ENCODE results near the gene ST6GALNAC1. TPM values are rescaled to one million over a fixed set of nuclear protein-coding genes. Genes with fewer than 3 reads are reported as not detected.

ST6GALNAC1 gene
- total RNA-seq (2014; rRNA removed; shearing (Covaris generic); ENCODE audit: low replicate concordance), result not detected in 2 replicates

- H3K4me2 ChIP-seq (ENCODE audit: low read depth, low read length, poor library complexity, severe bottlenecking), result no peak within 1 kb of the TSS
- no peaks in the 10 kb centered on the region; the same call in 1 of the 2 replicates for H3K9me3 ChIP-seq (ENCODE audit: low read length)
- H2AFZ ChIP-seq (ENCODE audit: low read length), result no peak within 1 kb of the TSS
- H3K36me3 ChIP-seq (ENCODE audit: insufficient read depth, low read length), result no peaks in the 10 kb centered on the region
- H3K4me3 ChIP-seq (ENCODE audit: low read length), result no peak within 1 kb of the TSS
- no peak for DNase-seq
- H3K79me2 ChIP-seq (ENCODE audit: low read length), result no peaks in the 10 kb centered on the region
- H3K27ac ChIP-seq (ENCODE audit: low read length), result no peak within 1 kb of the TSS
- H3K9ac ChIP-seq (ENCODE audit: low read length), result no peak within 1 kb of the TSS
- H4K20me1 ChIP-seq (ENCODE audit: insufficient read depth, low read depth, low read length), result no peaks in the 10 kb centered on the region
- H3K4me1 ChIP-seq (ENCODE audit: low read length), result no peaks in the 10 kb centered on the region
- no peaks in the 10 kb centered on the region for H3K9me2 ChIP-seq (replicated peaks; ENCODE audit: insufficient read depth, low read length)
- no peaks in the 10 kb centered on the region for H3K27me3 ChIP-seq (ENCODE audit: low read length)
Measured at GRCh38 chr17:76643553-76644148, at the start of gene ST6GALNAC1. Gene ST6GALNAC1, minus strand, starts transcription at chr17:76643757. Its CDS starts 119 bp downstream, at chr17:76643638.

DNA sequence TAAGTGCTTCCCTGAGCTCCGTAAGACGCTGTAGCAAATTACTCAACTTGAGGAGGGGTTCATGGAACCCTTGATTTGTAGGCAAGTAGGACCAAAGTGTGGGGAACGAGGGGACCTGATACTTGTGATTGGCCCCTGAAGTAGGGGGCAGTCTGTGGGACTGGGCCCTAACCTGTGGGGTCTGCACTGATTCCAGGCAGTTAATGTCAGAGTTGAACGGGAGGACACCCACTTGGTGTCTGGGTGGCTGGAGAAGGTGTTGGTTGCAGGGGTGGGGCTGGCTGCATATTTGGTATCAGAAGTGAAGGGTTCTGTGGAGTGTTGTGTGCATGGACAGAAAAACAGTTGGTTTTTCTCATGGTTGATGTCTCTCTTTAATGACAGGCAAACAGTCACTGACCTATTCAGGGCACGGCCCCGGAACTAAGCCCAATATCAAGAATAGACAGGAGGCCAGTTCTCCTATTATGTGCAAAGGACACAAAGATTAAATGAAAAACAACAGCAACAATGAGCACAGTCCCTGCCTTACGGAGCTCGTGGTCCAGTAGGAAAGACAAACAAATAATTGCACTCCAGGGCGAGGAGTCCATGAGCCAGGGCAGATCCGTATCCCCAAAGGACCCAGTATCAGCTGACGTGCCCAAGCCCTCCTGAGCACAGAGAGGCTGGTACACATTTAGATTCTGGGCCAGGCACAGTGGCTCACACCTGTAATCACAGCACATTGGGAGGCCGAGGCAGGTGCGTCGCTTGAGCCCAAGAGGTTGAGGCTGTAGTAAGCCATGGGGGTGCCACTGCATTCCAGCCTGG, 48.0 kb upstream of the ST6GALNAC1 start:
- no peak overlapping the region for H2AFZ ChIP-seq (ENCODE audit: low read length)
- no peak overlapping the region for H3K4me2 ChIP-seq (ENCODE audit: low read depth, low read length, poor library complexity, severe bottlenecking)
- H3K9me3 ChIP-seq (ENCODE audit: low read length), result no peaks in the 10 kb centered on the region
- H3K9me2 ChIP-seq (replicated peaks; ENCODE audit: insufficient read depth, low read length), result no peaks in the 10 kb centered on the region
- H3K27ac ChIP-seq (ENCODE audit: low read length), result no peak overlapping the region
- H4K20me1 ChIP-seq (ENCODE audit: insufficient read depth, low read depth, low read length), result no peaks in the 10 kb centered on the region
- H3K4me1 ChIP-seq (ENCODE audit: low read length), result no peaks in the 10 kb centered on the region
- H3K27me3 ChIP-seq (ENCODE audit: low read length), result no peaks in the 10 kb centered on the region
- no peaks in the 10 kb centered on the region for H3K79me2 ChIP-seq (ENCODE audit: low read length)
- H3K4me3 ChIP-seq (ENCODE audit: low read length), result no peak overlapping the region
- DNase-seq, result no peak
- no peaks in the 10 kb centered on the region for H3K36me3 ChIP-seq (ENCODE audit: insufficient read depth, low read length)
- H3K9ac ChIP-seq (ENCODE audit: low read length), result no peak overlapping the region

DNA sequence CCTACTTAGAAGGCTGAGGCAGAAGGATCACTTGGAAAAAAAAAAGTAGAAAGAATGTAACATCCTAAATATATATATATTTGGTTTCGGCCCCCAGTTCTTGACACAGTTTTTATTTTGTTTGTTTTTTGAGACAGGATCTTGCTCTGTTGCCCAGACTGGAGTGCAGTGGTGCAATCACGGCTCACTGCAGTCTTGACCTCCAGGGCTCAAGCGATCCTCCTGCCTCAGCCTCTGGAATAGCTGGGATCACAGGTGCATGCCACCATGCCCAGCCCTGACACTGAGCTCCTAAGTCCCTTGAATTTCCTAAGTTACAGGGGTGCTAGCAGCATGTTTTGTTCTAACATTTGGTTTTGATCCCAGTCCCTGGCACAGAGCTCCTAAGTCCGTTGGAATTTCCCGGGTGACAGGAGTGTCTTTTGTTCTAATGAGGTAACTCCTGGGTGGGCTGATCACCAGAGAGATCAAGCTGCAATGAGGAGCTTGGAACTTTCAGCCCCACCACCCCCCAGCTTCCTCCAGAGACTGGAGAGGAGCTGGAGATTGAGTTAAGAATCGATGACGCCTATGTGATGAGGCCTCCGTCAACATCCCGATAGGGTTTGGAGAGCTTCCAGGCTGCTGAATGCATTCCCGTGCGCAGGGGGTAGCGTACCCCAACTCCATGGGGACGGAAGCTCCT, 47.2 kb upstream of the ST6GALNAC1 start:
- H3K4me2 ChIP-seq (ENCODE audit: low read depth, low read length, poor library complexity, severe bottlenecking), result no peak overlapping the region
- no peaks in the 10 kb centered on the region for H3K27me3 ChIP-seq (ENCODE audit: low read length)
- no peaks in the 10 kb centered on the region for H3K79me2 ChIP-seq (ENCODE audit: low read length)
- H3K4me3 ChIP-seq (ENCODE audit: low read length), result no peak overlapping the region
- no peaks in the 10 kb centered on the region for H4K20me1 ChIP-seq (ENCODE audit: insufficient read depth, low read depth, low read length)
- no peak overlapping the region for H2AFZ ChIP-seq (ENCODE audit: low read length)
- no peaks in the 10 kb centered on the region for H3K9me2 ChIP-seq (replicated peaks; ENCODE audit: insufficient read depth, low read length)
- no peaks in the 10 kb centered on the region for H3K36me3 ChIP-seq (ENCODE audit: insufficient read depth, low read length)
- H3K9ac ChIP-seq (ENCODE audit: low read length), result no peak overlapping the region
- DNase-seq, result no peak
- H3K9me3 ChIP-seq (ENCODE audit: low read length), result no peaks in the 10 kb centered on the region
- H3K27ac ChIP-seq (ENCODE audit: low read length), result no peak overlapping the region
- H3K4me1 ChIP-seq (ENCODE audit: low read length), result no peaks in the 10 kb centered on the region

DNA sequence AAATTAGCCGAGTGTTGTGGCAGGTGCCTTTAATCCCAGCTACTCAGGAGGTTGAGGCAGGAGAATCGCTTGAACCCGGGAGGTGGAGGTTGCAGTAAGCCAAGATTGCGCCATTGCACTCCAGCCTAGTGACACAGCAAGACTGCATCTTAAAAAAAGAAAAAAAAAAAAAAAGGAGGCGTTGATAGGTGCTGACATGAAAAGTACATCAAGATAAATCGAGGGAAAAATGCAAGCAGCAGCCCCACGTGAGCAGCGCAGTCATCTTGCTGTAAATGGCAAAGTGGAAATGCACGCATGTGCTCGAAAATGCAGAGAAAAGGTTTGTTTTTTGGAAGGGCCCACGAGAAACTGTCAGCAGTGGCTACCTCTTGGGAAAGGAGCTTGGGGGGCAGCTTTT, 46.3 kb upstream of the ST6GALNAC1 start:
- no peak overlapping the region for H3K4me2 ChIP-seq (ENCODE audit: low read depth, low read length, poor library complexity, severe bottlenecking)
- DNase-seq, result no peak
- no peak overlapping the region for H3K27ac ChIP-seq (ENCODE audit: low read length)
- no peak overlapping the region for H3K9ac ChIP-seq (ENCODE audit: low read length)
- H4K20me1 ChIP-seq (ENCODE audit: insufficient read depth, low read depth, low read length), result no peaks in the 10 kb centered on the region
- no peaks in the 10 kb centered on the region for H3K27me3 ChIP-seq (ENCODE audit: low read length)
- no peaks in the 10 kb centered on the region for H3K9me2 ChIP-seq (replicated peaks; ENCODE audit: insufficient read depth, low read length)
- H3K4me1 ChIP-seq (ENCODE audit: low read length), result no peaks in the 10 kb centered on the region
- no peaks in the 10 kb centered on the region for H3K36me3 ChIP-seq (ENCODE audit: insufficient read depth, low read length)
- H3K79me2 ChIP-seq (ENCODE audit: low read length), result no peaks in the 10 kb centered on the region
- no peaks in the 10 kb centered on the region for H3K9me3 ChIP-seq (ENCODE audit: low read length)
- H2AFZ ChIP-seq (ENCODE audit: low read length), result no peak overlapping the region
- no peak overlapping the region for H3K4me3 ChIP-seq (ENCODE audit: low read length)

DNA sequence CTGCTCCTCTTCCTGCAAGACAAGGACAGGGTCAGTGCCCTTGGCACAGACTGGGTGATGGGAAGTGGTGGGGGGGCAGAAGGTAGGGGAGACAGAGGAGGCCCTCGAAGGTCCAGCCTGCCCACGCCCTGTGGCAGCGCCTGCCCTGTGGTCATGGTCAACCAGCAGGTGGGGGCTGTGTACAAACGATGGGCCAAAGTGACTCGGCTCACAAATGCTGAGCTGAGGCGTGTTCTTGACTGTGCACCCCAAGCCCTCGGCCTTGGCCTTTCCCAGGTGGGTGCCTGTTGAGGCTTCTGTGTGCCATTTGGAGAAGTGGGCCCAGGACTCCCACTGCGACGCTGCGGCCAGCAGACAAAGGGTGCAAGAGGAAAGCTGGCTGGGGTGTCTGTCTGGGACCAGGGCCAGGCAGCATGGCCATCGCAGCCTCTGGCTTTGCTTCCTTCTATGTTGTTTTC, 44.6 kb upstream of the ST6GALNAC1 start:
- H3K4me2 ChIP-seq (ENCODE audit: low read depth, low read length, poor library complexity, severe bottlenecking), result no peak overlapping the region
- no peak overlapping the region for H3K9ac ChIP-seq (ENCODE audit: low read length)
- no peak overlapping the region for H2AFZ ChIP-seq (ENCODE audit: low read length)

DNA sequence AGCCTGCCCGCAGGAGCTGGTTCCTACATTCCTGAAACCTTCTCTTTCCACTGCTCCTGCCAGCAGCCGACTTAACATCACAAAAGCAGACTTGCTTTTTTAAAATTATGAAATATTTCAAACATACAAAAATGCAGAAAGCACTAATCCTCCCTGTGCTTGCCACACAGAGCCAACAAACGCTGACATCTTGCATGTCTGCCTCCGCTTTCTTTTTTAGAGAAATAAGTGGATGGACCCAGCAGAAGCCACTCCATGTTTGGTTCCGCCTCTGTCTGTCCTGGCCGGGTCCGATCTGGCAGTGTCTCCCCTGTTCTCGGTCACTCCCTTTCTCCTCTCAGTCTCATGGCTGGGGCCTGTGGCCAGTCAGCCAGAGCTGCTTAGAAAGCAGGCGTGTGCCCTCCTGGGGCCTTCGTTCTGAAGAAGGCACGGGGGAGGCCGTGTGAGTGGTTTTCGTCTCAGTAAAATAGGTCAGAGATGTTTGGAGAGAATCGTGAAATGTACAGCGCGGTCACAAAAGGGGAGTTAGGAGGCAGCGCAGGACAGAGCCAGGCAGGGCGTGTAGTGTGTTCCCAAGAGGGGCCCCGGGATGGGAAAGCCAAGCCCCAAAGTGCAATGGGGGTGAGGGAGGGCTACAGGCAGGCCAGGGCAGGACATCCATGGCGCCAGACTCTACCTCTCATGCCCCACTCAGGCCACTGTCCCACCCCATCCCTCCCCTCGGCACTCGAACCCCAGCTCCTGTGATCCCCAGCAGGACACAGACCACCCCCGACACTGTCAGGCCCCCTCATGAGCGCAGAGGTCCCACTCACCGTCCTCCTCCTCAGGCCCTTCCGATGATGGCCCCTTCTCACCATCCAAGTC, 44.0 kb upstream of the ST6GALNAC1 start:
- Histone ChIP-seq H3K9me2 (replicated peaks; ENCODE audit: insufficient read depth, low read length) (no peaks in the 10 kb centered on the region), H3K4me3 (ENCODE audit: low read length) (no peak overlapping the region), H3K4me1 (ENCODE audit: low read length) (no peaks in the 10 kb centered on the region), H3K27ac (ENCODE audit: low read length) (no peak overlapping the region), H3K36me3 (ENCODE audit: insufficient read depth, low read length) (no peaks in the 10 kb centered on the region), H3K4me2 (ENCODE audit: low read depth, low read length, poor library complexity, severe bottlenecking) (no peak overlapping the region), H3K27me3 (ENCODE audit: low read length) (no peaks in the 10 kb centered on the region), H3K79me2 (ENCODE audit: low read length) (no peaks in the 10 kb centered on the region), H3K9me3 (ENCODE audit: low read length) (no peaks in the 10 kb centered on the region), H4K20me1 (ENCODE audit: insufficient read depth, low read depth, low read length) (no peaks in the 10 kb centered on the region), H2AFZ (ENCODE audit: low read length) (no peak overlapping the region), H3K9ac (ENCODE audit: low read length) (no peak overlapping the region)
- no peak for DNase-seq

More for the DNA sequence above, 44.6 kb upstream of the ST6GALNAC1 start:
- no peak for DNase-seq
- Histone ChIP-seq H3K27me3 (ENCODE audit: low read length) (no peaks in the 10 kb centered on the region), H3K9me2 (replicated peaks; ENCODE audit: insufficient read depth, low read length) (no peaks in the 10 kb centered on the region), H4K20me1 (ENCODE audit: insufficient read depth, low read depth, low read length) (no peaks in the 10 kb centered on the region), H3K27ac (ENCODE audit: low read length) (no peak overlapping the region), H3K36me3 (ENCODE audit: insufficient read depth, low read length) (no peaks in the 10 kb centered on the region), H3K4me3 (ENCODE audit: low read length) (no peak overlapping the region), H3K4me1 (ENCODE audit: low read length) (no peaks in the 10 kb centered on the region), H3K79me2 (ENCODE audit: low read length) (no peaks in the 10 kb centered on the region), H3K9me3 (ENCODE audit: low read length) (no peaks in the 10 kb centered on the region)

- H3K4me2 ChIP-seq (ENCODE audit: low read depth, low read length, poor library complexity, severe bottlenecking), result no peak overlapping the region
- H3K9me3 ChIP-seq (ENCODE audit: low read length), result no peaks in the 10 kb centered on the region
- no peaks in the 10 kb centered on the region for H3K9me2 ChIP-seq (replicated peaks; ENCODE audit: insufficient read depth, low read length)
- H3K36me3 ChIP-seq (ENCODE audit: insufficient read depth, low read length), result no peaks in the 10 kb centered on the region
- H3K4me1 ChIP-seq (ENCODE audit: low read length), result no peaks in the 10 kb centered on the region
- no peak overlapping the region for H3K27ac ChIP-seq (ENCODE audit: low read length)
- no peak overlapping the region for H3K4me3 ChIP-seq (ENCODE audit: low read length)
- no peaks in the 10 kb centered on the region for H3K27me3 ChIP-seq (ENCODE audit: low read length)
- H4K20me1 ChIP-seq (ENCODE audit: insufficient read depth, low read depth, low read length), result no peaks in the 10 kb centered on the region
- H3K9ac ChIP-seq (ENCODE audit: low read length), result no peak overlapping the region
- DNase-seq, result no peak
- H2AFZ ChIP-seq (ENCODE audit: low read length), result no peak overlapping the region
- H3K79me2 ChIP-seq (ENCODE audit: low read length), result no peaks in the 10 kb centered on the region
Measured at GRCh38 chr17:76686538-76687297, 43.2 kb upstream of the ST6GALNAC1 start.
